Urothelium cell line (cell line): Measurements from ENCODE around the gene TBX1.
"Not testable (repeated sequence)": the region's sequence is repeated elsewhere in the genome, so short reads cannot be mapped to it uniquely, and the experiment has no call there.

Experiments used
- DNase-seq: peaks from one replicate; pipeline ENCODE4 v3.0.0; 2011; ENCODE audit warnings: low spot score, mixed read lengths
- FAIRE-seq: peaks from 2 replicates; lab custom pipeline; 2011; peaks lifted over from hg19 to GRCh38; lab: Jason Lieb, UNC

The TBX1 gene

GRCh38 chr22:19777192-19777591, 16.6 kb downstream of the TBX1 start:
- not testable (repeated sequence) for DNase-seq, FAIRE-seq

GRCh38 chr22:19779011-19779421, 18.4 kb downstream of the TBX1 start:
- FAIRE-seq (no peak), DNase-seq (no peak)

DNA sequence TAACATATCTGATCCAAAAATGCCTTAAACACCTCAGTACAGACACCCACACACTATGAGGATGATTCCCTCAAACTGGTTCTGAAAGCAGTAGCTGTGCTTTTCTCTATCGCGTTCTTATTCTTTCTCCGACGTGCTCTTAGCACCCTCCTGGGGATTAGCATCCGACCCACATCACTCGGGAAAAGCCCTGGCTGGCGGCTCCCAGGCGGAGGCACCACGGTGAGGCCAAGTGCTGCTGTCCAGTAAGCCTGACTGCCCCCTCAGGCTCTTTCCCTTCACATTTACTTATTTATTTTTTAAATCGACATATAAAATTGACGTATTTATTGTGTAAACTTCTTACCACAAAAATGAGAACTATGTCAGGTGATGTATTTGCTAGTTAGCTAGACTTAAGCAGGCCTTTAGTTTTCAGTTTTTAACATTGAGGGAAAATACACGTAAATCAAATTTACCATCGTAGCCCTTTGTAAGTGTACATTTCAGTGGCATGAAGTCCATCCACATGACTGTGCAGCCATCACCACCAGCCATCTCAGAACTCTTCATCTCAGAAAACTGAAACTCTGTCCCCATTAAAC, 19.2 kb downstream of the TBX1 start:
- no peak for FAIRE-seq
- DNase-seq = no peak

GRCh38 chr22:19782533-19782932, 22.0 kb downstream of the TBX1 start:
- FAIRE-seq = peak; percentile 48
- no peak for DNase-seq

DNA sequence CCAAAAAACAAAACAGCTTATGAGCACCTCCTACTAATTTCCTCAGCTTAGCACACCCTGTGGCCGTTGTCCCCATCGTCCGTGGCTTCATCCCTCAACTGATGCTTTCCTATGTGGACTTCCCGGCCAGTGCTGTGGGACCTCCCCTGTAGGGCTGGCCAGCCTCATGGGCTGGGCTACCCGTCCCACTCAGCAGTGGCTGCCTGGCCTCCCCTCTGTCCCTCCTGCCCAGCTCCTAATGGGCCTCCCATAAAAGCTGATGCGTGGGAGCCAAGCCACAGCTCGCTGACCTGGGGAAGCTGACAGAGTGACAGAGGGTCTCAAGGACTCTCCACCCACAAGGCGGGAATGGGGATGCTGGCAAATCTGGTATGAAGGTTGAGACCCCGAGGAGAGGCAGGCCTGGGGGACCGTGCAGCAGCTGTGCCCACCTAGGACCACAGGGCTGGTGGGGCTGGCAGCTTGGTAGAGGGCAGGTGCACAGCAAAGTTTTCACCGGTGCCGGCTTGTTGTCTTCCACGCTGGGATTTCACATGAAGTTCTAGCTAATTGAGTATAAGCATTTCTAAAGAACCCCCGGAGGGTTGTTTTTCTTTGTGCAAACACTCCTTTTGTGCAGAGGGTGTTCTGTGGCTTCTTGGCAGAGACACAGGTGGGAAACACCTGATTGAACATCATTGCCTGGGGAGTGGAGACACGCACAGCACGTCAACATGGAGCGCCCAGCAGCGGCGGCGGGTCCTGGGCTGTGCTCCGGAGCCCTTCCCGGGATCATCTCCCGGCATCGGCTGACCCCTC, 23.2 kb downstream of the TBX1 start:
- FAIRE-seq (no peak), DNase-seq (no peak)

- FAIRE-seq (no peak), DNase-seq (no peak)
Measured at GRCh38 chr22:19784384-19785175, 24.0 kb downstream of the TBX1 start.

- no peak for DNase-seq
- no peak for FAIRE-seq
Measured at GRCh38 chr22:19785461-19786263, 25.1 kb downstream of the TBX1 start.

- FAIRE-seq (no peak), DNase-seq (no peak)
Measured at GRCh38 chr22:19786264-19786585, 25.6 kb downstream of the TBX1 start.

GRCh38 chr22:19786959-19787848, 26.6 kb downstream of the TBX1 start:
- DNase-seq (no peak), FAIRE-seq (no peak)

DNA sequence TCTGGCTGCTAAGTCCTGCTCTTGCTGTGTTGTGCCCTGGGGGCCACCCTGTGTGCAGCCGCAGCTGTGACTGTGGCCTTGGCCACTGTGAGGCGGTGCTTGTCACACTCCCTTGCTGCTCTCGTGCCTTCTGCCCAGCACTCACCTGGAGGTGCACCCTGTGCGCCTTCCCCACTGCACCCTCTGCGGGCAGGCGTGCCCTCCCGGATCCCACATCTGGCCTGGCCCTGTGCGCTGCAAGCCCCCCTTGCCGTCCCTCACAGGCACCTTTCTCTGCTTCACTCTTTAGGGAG, 27.2 kb downstream of the TBX1 start:
- no peak for DNase-seq
- FAIRE-seq = no peak

DNA sequence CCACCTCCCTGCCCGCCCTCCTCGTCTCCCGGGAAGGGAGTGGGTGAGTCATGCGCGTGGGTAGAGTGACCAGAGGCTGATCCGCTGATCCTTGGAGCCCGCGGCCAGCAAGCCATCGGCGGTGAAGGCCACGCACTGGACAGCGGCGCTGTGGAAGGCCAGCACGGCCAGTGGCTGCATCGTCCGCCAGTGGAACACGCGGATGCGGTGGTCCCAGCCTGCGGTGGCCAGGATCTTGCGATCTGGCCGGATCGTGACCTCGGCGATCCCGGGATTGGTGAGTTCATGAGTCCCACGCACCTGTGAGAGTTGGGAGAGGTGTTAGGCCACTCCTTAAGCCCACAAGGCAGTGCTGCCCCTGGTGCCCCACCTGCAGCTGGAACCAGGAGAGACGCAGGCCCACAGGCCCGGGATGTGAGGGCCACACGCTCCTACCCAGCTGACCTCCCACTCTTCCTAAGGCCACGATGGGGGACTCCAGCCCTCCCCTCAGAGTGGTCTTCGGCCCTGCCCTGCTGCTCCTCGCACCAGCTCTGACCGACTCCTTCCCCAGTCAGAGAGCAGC, 28.2 kb downstream of the TBX1 start:
- peak; percentile 52 for FAIRE-seq
- no peak for DNase-seq

DNA sequence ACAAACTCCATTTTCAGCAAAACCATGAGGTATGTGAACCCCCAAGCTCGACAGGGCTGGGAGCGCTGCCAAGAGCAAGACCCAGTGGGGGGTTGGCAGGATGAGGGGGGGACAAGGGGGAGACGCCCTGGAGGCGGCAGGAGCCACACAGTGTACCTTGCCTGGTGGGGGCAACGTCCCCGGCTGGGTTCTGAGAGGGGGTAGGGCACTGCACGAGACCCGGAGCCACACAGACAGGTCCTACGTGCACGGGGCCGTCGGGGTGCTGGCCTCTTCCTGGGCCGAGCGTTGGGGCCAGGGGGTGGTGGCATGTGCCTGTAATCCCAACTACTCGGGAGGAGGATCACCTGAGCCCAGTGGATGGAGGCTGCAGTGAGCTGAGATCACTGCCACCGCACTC, 28.8 kb downstream of the TBX1 start:
- FAIRE-seq (no peak), DNase-seq (no peak)

DNA sequence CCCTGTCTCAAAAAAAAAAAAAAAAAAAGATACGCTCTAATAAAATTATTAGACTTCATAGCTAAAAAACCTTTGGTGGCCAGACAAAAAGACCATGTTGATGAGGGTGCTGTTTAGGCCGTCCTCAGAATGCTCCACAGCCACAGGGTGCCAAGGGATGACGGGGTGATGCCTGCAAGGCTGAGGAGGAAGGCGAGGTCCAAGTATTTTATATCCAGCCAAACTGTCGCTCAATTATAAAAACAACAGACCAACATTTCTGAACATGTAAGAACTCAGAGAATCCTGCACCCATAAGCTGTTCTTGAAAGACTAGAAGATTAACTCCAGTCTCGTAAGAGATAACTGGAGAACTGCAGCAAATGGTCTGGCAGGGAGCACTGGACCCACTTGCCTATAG, 29.2 kb downstream of the TBX1 start:
- DNase-seq (no peak), FAIRE-seq (no peak)

DNA sequence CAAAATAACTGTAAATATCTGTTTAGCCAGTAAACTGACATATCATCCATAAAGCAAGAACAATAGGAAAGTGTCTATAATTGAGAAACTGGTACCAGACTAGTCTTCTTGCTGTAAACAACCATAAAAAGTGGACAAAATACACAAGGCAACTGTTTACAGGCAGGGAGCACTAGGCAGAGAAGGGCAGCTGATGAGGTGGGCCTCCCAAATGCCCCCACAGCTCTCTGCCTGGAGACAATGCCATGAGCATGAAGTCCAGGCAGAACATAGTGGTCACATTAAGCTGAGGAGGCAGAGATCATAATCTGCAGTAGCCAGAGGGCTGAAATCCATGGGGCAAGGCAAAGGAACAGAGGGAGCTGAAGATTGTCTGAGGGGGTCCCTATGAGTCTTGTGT, 30.7 kb downstream of the TBX1 start:
- DNase-seq (no peak), FAIRE-seq (no peak)

GRCh38 chr22:19791894-19792293, 31.3 kb downstream of the TBX1 start:
- FAIRE-seq (peak; percentile 65), DNase-seq (no peak)

- not testable (repeated sequence) for DNase-seq
Measured at GRCh38 chr22:19792383-19792896, 31.9 kb downstream of the TBX1 start.

DNA sequence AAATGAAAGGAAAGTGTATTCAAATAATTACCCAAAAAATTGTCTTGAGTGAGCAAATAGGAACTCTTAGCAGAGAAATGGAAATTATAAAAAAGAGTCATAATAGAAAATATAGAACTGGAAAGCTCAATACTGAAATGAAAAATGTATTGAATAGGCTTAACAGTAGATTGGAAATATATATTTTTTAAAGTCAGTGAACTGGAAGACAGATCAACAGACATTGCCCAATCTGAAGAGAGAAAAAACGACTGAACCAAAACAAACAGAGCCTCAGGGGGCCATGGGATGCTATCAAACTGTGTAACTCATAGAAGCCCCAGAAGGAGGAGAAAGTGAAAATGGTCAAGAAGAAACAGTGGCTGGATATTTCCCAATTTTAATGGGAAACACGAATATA, 32.6 kb downstream of the TBX1 start:
- FAIRE-seq = no peak

More at GRCh38 chr22:19792383-19792896, 31.9 kb downstream of the TBX1 start:
- FAIRE-seq = peak; percentile 20

DNA sequence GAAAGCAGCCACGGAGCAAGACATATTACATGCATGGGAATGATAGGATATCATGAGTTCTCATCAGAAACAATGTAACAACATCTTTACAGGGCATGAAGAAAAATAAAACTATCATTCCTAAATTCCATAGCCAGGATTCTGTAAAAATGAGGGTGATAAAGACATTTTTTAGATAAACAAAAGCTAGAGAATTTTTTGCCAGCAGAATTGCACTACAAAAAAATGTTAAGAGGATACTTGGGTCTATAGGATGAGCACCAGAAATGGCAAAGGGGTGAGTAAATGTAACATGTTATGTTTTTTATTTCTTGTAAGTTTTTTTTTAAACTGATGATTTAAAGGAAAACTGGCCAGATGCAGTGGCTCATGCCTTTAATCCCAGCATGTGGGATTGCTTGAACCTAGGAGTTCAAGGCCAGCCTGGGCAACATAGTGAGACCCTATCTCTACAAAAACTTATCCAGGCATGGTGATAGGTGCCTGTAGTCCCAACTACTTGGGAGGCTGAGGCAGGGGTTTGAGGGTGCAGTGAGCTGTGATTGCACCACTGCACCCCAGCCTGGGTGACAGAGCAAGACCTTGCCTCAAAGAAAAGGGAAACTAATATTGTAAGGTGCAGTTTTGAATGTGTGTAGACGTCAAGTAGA, 33.2 kb downstream of the TBX1 start:
- FAIRE-seq (peak; percentile 59), DNase-seq (no peak)

More for the DNA sequence above, 32.6 kb downstream of the TBX1 start:
- DNase-seq = no peak

DNA sequence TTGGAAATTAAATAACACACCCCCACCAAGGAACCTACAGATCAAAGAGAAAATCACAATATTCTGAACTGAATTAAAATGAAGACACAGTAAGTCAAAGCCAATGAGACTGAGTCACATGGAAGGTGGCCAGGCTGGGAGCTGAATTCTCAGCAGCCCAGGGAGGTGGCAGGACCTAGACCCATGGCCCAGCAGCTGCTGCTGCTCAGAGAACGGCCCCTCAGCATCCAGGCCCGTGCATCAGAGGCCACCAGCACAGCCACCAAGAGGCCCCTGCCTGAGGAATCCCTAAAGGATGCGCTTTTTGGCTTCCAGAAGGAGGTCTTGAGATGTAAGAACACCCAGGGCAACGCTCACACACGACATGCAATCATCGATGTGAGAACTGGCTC, 35.0 kb downstream of the TBX1 start:
- FAIRE-seq (no peak), DNase-seq (no peak)
